Measurements from ENCODE around the gene THSD7A.

GRCh38 chr7:11642841-11643240 is 189.2 kb downstream of the THSD7A start:
- TF ChIP-seq CTCF (conservative IDR thresholded peaks at IDR 0.05; ENCODE audit: low read depth, low read length) = no peak
- no peak for TF ChIP-seq EZH2 (IDR thresholded peaks at IDR 0.05; ENCODE audit: borderline replicate concordance, low read depth, low read length, poor library complexity, severe bottlenecking)
